ENCODE data around the gene MAN1C1.

MAN1C1 gene

DNA sequence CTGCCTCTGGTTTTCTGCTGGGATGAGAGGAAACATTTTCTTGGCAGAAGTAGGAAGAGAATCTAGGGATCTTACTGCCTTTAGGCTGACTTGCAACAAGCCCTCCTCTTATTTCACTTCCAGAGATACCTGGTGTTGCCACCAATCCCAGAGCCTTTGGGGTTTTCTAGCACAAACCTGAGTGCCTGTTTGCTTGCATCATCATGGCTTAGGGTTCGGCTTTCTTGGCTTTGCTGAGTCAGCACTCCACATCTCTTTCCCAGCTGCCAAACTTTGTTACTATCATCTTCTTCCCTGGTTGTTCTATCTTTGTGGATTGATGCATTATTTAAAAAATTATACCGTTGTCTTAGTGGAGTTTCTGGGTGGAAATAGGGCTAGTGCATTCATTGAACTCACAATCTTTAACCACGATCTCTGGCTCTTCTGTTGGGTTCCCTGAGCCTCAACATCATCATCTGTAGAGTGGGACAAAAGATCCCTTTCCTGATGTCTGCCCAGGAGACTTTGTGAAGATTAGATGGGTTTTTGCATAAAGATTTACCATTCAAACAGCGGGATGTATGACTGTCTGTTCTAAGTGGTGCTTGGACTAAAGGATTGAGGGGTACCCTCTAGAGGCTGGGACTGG is 106.8 kb downstream of the MAN1C1 start:
- TF ChIP-seq POLR2AphosphoS5 (IDR thresholded peaks at IDR 0.05; ENCODE audit: low read depth, low read length) (no peak), TAF1 (IDR thresholded peaks at IDR 0.05; ENCODE audit: borderline replicate concordance, low read depth, low read length) (no peak), POLR2A (IDR thresholded peaks at IDR 0.05; ENCODE audit: low read depth, low read length) (no peak)
- FAIRE-seq (no peak), DNase-seq (ENCODE audit: insufficient read length) (no peak)

DNA sequence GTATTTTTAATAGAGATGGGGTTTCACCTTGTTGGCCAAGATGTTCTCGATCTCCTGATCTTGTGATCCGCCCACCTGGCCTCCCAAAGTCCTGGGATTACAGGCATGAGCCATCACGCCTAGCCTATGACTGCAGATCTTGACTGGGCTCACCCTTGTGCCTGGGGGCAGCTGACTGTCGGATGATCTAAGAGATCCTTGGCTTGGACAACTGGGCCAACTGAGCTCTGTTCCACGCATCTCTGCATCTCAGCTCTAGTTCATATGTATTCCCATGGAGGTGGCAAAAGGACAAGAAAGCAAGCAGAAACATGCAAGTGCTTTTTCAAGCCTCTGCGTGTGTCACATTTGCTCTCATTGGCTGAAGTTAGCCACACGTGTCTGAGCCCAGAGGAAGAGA is 107.6 kb downstream of the MAN1C1 start:
- DNase-seq (ENCODE audit: insufficient read length) (no peak), FAIRE-seq (no peak)
- TF ChIP-seq POLR2A (IDR thresholded peaks at IDR 0.05; ENCODE audit: low read depth, low read length), result no peak
- TF ChIP-seq POLR2AphosphoS5 (IDR thresholded peaks at IDR 0.05; ENCODE audit: low read depth, low read length), result no peak
- TF ChIP-seq TAF1 (IDR thresholded peaks at IDR 0.05; ENCODE audit: borderline replicate concordance, low read depth, low read length), result no peak

DNA sequence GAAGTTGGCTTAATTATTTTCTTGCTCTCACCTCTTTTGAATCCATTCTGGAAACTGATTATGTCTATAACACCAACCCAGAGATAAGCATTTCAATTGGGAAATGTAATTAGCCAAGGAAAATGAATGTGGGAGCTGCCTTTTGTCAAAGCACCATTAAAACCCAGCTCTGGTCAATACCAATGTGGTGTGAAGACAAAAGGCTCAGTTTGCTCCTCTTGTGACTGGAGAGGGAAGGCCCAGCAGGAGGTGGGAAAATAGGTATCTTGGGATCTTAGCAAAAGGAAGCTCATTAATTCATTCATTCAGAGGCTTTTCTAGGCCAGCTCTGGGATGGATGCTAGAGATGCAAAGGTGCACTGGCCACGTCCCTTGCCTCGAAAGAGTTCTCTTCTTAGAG is 108.4 kb downstream of the MAN1C1 start:
- FAIRE-seq (no peak), DNase-seq (ENCODE audit: insufficient read length) (no peak)
- no peak for TF ChIP-seq POLR2A (IDR thresholded peaks at IDR 0.05; ENCODE audit: low read depth, low read length)
- TF ChIP-seq POLR2AphosphoS5 (IDR thresholded peaks at IDR 0.05; ENCODE audit: low read depth, low read length), result no peak
- no peak for TF ChIP-seq TAF1 (IDR thresholded peaks at IDR 0.05; ENCODE audit: borderline replicate concordance, low read depth, low read length)

DNA sequence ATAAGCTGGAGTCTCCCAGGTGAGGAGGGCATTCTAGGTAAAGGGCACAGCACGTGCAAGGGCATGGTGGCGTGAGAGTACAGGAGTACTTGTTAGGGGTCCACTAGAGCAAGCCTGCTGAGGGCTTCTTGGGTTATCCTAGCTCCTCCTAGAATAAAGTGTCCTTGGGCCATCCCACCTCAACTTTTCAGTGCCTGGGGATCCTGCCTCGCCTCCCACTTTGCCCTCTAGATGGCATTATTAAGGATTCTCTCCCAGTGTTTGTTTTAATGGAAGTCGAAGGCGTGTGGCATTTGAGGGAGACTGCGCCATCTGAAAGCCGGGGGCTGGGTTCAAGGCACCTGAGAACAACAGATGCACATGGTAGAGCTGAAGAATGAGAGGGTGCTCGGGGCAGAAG is 108.9 kb downstream of the MAN1C1 start:
- TF ChIP-seq POLR2A (IDR thresholded peaks at IDR 0.05; ENCODE audit: low read depth, low read length), result no peak
- no peak for TF ChIP-seq TAF1 (IDR thresholded peaks at IDR 0.05; ENCODE audit: borderline replicate concordance, low read depth, low read length)
- no peak for TF ChIP-seq POLR2AphosphoS5 (IDR thresholded peaks at IDR 0.05; ENCODE audit: low read depth, low read length)
- no peak for DNase-seq (ENCODE audit: insufficient read length)
- FAIRE-seq, result no peak

DNA sequence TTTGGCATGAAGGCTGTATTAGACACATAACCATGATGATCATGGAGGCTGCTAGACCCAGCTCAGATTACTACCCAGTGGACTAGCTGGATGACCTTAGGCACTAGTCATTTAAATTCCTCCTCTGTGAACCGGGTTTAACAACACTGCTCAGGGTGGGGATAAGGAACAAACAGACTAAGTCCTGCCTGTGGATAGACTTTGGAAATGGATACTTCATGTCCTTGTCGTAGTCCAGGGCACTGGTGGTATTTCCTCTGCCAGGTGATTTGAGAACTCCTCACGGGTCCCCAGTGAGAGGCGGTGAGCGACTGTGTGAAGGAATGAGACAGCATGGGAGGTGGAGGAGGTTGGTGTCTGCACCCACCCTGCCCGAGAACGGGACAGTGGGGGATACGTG is 110.5 kb downstream of the MAN1C1 start:
- DNase-seq (ENCODE audit: insufficient read length), result no peak
- TF ChIP-seq POLR2AphosphoS5 (IDR thresholded peaks at IDR 0.05; ENCODE audit: low read depth, low read length) (no peak), POLR2A (IDR thresholded peaks at IDR 0.05; ENCODE audit: low read depth, low read length) (no peak), TAF1 (IDR thresholded peaks at IDR 0.05; ENCODE audit: borderline replicate concordance, low read depth, low read length) (no peak)
- no peak for FAIRE-seq

DNA sequence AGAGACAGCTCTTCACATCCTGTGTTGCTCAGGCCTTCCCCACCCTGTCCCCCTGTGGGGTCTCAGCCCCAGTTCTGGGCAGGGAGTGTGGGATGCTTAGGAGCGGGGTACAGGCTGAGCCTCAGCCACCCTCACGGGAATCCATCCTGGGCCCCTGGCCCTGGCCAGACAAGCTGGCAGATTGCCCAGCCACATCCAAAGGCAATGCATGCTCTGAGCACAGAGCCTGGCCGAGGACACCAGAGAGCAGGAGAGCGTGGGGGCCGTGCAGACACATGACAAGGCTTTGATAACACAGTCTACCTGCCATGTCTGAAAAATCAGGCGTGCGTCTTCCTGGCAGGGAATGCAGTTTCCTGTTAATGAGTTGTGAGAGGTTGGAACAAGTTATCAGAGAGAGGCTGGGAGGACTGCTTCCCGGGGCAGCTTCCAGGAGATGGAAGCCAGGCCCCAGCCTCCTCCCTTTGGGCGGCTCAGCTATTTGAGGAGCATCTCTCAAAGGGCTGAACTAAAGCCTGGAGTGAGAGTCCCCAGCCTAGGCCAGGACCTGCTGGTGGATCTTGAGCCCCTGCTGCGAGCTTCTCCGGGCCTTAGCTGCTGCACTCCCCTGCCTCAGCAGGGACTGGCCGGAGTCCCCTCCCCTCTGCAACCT is 111.2 kb downstream of the MAN1C1 start:
- FAIRE-seq, result no peak
- DNase-seq (ENCODE audit: insufficient read length), result no peak
- TF ChIP-seq TAF1 (IDR thresholded peaks at IDR 0.05; ENCODE audit: borderline replicate concordance, low read depth, low read length), result no peak
- TF ChIP-seq POLR2A (IDR thresholded peaks at IDR 0.05; ENCODE audit: low read depth, low read length), result no peak
- TF ChIP-seq POLR2AphosphoS5 (IDR thresholded peaks at IDR 0.05; ENCODE audit: low read depth, low read length), result no peak

DNA sequence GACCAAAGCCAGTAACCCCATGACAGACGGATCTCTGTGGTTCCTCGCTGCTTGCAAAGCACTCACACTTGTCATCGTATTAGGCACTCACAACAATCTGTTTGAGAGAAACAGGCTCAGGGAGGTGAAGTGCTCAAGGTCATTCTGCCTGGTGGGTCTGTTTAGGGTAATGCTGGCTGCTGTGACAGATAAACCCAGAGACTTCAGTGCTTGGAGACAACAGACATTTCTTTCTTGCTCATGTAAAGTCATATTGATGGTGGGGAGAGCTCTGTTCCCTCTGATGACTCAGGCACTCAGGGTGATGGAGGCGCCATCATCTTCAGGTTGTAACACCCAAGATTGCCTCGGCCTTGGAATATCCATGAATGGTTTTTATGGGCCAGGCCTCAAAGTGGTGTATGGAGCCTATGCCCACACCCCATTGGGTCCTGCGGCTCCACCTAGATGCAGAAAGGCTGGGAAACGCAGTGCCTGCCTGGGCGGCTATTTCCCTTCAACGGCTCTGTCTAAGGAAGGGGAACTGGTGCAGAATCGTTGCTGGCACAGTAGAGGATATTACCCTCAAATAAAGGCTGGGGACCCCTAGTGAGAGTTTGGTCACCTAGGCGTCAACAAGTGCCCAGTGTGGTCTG is 111.8 kb downstream of the MAN1C1 start:
- TF ChIP-seq POLR2A (IDR thresholded peaks at IDR 0.05; ENCODE audit: low read depth, low read length) (no peak), TAF1 (IDR thresholded peaks at IDR 0.05; ENCODE audit: borderline replicate concordance, low read depth, low read length) (no peak), POLR2AphosphoS5 (IDR thresholded peaks at IDR 0.05; ENCODE audit: low read depth, low read length) (no peak)
- DNase-seq (ENCODE audit: insufficient read length), result no peak
- FAIRE-seq, result no peak

DNA sequence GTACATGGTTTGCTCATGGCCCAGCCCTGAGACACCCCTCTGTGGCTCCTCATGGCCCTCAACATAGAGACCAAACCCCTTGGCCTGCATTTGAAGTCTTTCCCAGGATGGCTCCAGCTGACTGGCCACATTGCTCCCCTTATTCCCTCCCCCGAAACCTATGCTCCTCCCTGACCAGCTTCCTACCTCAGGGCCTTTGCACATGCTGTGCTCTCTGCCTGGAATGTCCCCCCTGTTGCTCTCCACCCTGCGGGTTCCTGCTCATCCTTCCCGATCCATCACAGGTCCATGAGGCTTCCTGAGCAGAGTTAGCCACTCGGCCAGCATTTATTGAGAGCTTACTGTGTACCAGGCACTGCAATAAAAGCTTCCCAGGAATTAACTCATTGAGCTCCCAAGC is 112.5 kb downstream of the MAN1C1 start:
- no peak for DNase-seq (ENCODE audit: insufficient read length)
- FAIRE-seq, result no peak
- TF ChIP-seq POLR2AphosphoS5 (IDR thresholded peaks at IDR 0.05; ENCODE audit: low read depth, low read length) (no peak), TAF1 (IDR thresholded peaks at IDR 0.05; ENCODE audit: borderline replicate concordance, low read depth, low read length) (no peak), POLR2A (IDR thresholded peaks at IDR 0.05; ENCODE audit: low read depth, low read length) (no peak)

DNA sequence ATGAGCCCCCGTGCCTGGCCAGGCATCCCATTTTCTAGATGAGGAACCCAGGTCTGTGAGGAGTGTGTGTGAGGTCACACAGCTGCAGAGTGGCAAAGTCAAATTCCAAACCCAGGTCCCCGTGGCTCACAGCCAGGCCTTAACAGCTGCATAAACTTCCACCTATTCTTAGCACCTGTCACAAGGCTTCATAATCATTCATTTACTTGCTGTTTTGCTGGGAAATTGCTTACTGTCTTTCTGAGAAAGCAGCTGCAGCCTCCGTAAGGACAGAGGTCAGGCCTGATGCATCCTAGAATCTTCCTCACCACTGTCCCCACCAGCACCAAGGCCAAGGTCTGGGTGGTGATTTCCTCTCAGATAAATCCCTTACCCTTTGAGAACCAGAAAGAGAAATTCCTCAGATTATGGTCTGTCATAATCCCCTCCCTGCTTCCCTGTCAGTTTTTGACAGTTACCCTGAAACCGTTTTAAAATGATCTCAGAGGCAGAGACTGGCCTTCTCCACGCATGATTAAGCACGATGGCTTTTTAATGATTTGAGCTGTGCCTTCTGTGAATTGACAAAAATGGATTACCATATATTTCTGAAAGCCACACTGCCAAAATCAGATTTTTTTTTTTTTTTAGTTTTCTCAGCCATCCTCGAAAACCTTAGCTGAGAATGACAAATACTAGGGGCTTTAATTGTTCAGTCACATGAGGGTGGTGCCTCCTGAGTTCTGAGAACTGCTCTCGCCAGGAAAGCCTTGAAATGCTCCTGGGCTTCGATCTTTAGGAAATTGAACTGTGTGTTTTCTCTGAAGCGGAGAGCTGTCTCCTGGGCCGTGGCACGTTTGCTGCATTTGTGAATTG is 113.4 kb downstream of the MAN1C1 start:
- TF ChIP-seq POLR2AphosphoS5 (IDR thresholded peaks at IDR 0.05; ENCODE audit: low read depth, low read length), result no peak
- no peak for TF ChIP-seq TAF1 (IDR thresholded peaks at IDR 0.05; ENCODE audit: borderline replicate concordance, low read depth, low read length)
- no peak for TF ChIP-seq POLR2A (IDR thresholded peaks at IDR 0.05; ENCODE audit: low read depth, low read length)
- no peak for FAIRE-seq
- DNase-seq (ENCODE audit: insufficient read length), result no peak

DNA sequence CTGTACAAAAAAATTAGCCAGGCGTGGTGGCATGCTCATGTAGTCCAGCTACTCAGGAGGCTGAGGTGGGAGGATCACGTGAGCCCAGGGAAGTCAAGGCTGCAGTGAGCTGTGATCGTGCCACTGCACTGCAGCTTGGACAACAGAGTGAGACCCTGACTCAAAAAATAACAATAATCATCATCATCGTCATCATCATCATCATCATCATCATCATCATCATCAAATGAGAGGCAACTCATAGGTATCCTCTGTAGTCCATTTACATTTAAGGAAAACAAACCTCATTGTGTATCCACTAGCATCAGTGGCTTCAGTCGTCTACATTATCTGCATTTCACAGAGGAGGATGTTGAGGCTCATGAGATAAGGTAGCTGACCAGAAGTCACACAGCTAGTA is 114.6 kb downstream of the MAN1C1 start:
- TF ChIP-seq POLR2AphosphoS5 (IDR thresholded peaks at IDR 0.05; ENCODE audit: low read depth, low read length) (no peak), POLR2A (IDR thresholded peaks at IDR 0.05; ENCODE audit: low read depth, low read length) (no peak), TAF1 (IDR thresholded peaks at IDR 0.05; ENCODE audit: borderline replicate concordance, low read depth, low read length) (no peak)
- no peak for FAIRE-seq
- DNase-seq (ENCODE audit: insufficient read length), result no peak

All from GM12892 (cell line).